GM19043 (cell line): ENCODE data around the gene DYNC2H1.

Source experiments
- ATAC-seq: cut with Tn5 transposase; IDR thresholded peaks from one replicate; pipeline ENCODE4 v1.9.1; 2021; ENCODE audit warnings: low read depth; ENCODE audit not compliant: unreplicated experiment

DYNC2H1 gene

GRCh38 chr11:103528046-103528445, 418.8 kb downstream of the DYNC2H1 start:
- ATAC-seq, result no peak

- no peak for ATAC-seq
Observed at GRCh38 chr11:103528596-103528995, 419.4 kb downstream of the DYNC2H1 start.

GRCh38 chr11:103529181-103529684, 420.0 kb downstream of the DYNC2H1 start:
- no peak for ATAC-seq
